Endothelial cell of umbilical vein (primary cell): ENCODE measurements around the gene TESMIN. TPM values are rescaled to one million over a fixed set of nuclear protein-coding genes. Genes with fewer than 3 reads are reported as not detected.

Experiments
- BruUV-seq: library from RNA; stranded (reverse); fragments of 400-500 nt; replicated peaks from 2 replicates; lab custom pipeline; 2021; lab: Mats Ljungman, UMichigan
- CTCF ChIA-PET: fragments of 300-600, 350-600 bp; sonication (Branson Sonifier 250); formaldehyde crosslinking; loops from one replicate; lab custom pipeline; 2021; ENCODE audit warnings: antibody characterized with exemption, inconsistent platforms; lab: Charles Lee
- POLR2A ChIA-PET: fragments of 300-600, 350-600 bp; sonication (Branson Sonifier 250); formaldehyde crosslinking; loops from one replicate; lab custom pipeline; 2021; ENCODE audit warnings: antibody characterized with exemption, inconsistent platforms; lab: Charles Lee
- DNase-seq: peaks from one replicate; pipeline ENCODE4 v3.0.0-alpha.2; 2011; ENCODE audit warnings: low read depth, low spot score
- FAIRE-seq: peaks from 2 replicates; lab custom pipeline; 2011; peaks lifted over from hg19 to GRCh38; lab: Jason Lieb, UNC
- H2AFZ ChIP-seq: 2 replicates; pipeline ENCODE4 v1.6.0; 2012; ENCODE audit warnings: low read depth, low read length, control low read depth, inconsistent platforms
- H3K27ac ChIP-seq: 2 replicates; pipeline ENCODE4 v1.5.1; 2011; ENCODE audit warnings: low read depth, mild to moderate bottlenecking, control low read depth, low read length, moderate library complexity; ENCODE audit not compliant: insufficient read depth
- H3K27me3 ChIP-seq, 2 experiments: 2 replicates each; pipeline versions ENCODE4 v1.6.0 to v1.6.1; 2011; ENCODE audit warnings: low read length in 2 of 2, mixed read lengths in 1 of 2; ENCODE audit not compliant: control insufficient read depth in 2 of 2, insufficient read depth in 2 of 2
- H3K36me3 ChIP-seq, 2 experiments: 2 replicates in 1 of 2; 3 replicates in 1 of 2; pipeline ENCODE4 v1.5.1; 2011; ENCODE audit warnings: low read length in 2 of 2, mild to moderate bottlenecking in 1 of 2, moderate library complexity in 1 of 2; ENCODE audit not compliant: control insufficient read depth in 2 of 2, insufficient read depth in 2 of 2; ENCODE audit errors: extremely low read depth in 1 of 2
- H3K4me1 ChIP-seq: 3 replicates; pipeline ENCODE4 v1.5.1; 2011; ENCODE audit warnings: mild to moderate bottlenecking, low read length; ENCODE audit not compliant: control insufficient read depth, insufficient read depth; ENCODE audit errors: extremely low read depth
- H3K4me2 ChIP-seq: 2 replicates; pipeline ENCODE4 v1.6.1; 2011; ENCODE audit warnings: low read length, control low read depth, mixed read lengths; ENCODE audit not compliant: insufficient read depth
- H3K4me3 ChIP-seq, 3 experiments: fragments of 200-600 bp in 1 of 3; sonication (generic), shearing (Covaris generic) in 1 of 3; replicated peaks in 1 of 3; 2 replicates each; pipeline ENCODE4 v1.5.1; 2011 to 2016; ENCODE audit warnings: control low read depth in 3 of 3, low read length in 3 of 3, mild to moderate bottlenecking in 2 of 3, inconsistent platforms in 1 of 3, low read depth in 1 of 3, moderate library complexity in 1 of 3; ENCODE audit not compliant: insufficient read depth in 1 of 3
- H3K79me2 ChIP-seq: 2 replicates; pipeline ENCODE4 v1.6.0; 2012; ENCODE audit warnings: low read length, inconsistent platforms; ENCODE audit not compliant: control insufficient read depth, insufficient read depth
- H3K9ac ChIP-seq: replicated peaks from 2 replicates; pipeline ENCODE3; 2011; ENCODE audit warnings: low read length, control low read depth; ENCODE audit not compliant: insufficient read depth; ENCODE audit errors: extremely low read depth
- H3K9me1 ChIP-seq: replicated peaks from 3 replicates; pipeline ENCODE4 v1.6.0; 2011; ENCODE audit warnings: mild to moderate bottlenecking, low read length; ENCODE audit not compliant: control insufficient read depth, insufficient read depth; ENCODE audit errors: extremely low read depth
- H3K9me3 ChIP-seq: replicated peaks from 2 replicates; pipeline ENCODE4 v1.5.1; 2012; ENCODE audit warnings: low read length, inconsistent platforms; ENCODE audit not compliant: control insufficient read depth, insufficient read depth
- H4K20me1 ChIP-seq: replicated peaks from 2 replicates; pipeline ENCODE3; 2011; ENCODE audit warnings: mild to moderate bottlenecking, low read length; ENCODE audit not compliant: control insufficient read depth, insufficient read depth; ENCODE audit errors: extremely low read depth
- EZH2 ChIP-seq: IDR thresholded peaks from 2 replicates; pipeline ENCODE4 v1.6.1; 2012; ENCODE audit warnings: borderline replicate concordance, low read depth, mild to moderate bottlenecking, moderate library complexity, low read length, inconsistent platforms; ENCODE audit not compliant: severe bottlenecking
- FOS ChIP-seq: IDR thresholded peaks from 2 replicates; pipeline ENCODE4 v1.6.1; 2011; ENCODE audit warnings: mild to moderate bottlenecking, low read length, moderate library complexity, borderline replicate concordance; ENCODE audit not compliant: insufficient read depth
- GATA2 ChIP-seq: IDR thresholded peaks from 2 replicates; pipeline ENCODE4 v1.7.0; 2011; ENCODE audit warnings: low read depth, mild to moderate bottlenecking, moderate library complexity, mixed read lengths, low read length; ENCODE audit not compliant: insufficient read length, insufficient read depth
- JUN ChIP-seq: IDR thresholded peaks from 2 replicates; pipeline ENCODE4 v1.6.1; 2011; ENCODE audit warnings: borderline replicate concordance, low read depth; ENCODE audit not compliant: insufficient read length, insufficient read depth
- MYC ChIP-seq: IDR thresholded peaks from one replicate; pipeline ENCODE4 v1.6.1; 2011; ENCODE audit warnings: mild to moderate bottlenecking, low read depth, low read length
- POLR2A ChIP-seq: IDR thresholded peaks from 2 replicates; pipeline ENCODE4 v1.6.1; 2012; ENCODE audit warnings: low read depth, mild to moderate bottlenecking, control low read depth, low read length
- POLR2AphosphoS5 ChIP-seq: IDR thresholded peaks from 2 replicates; pipeline ENCODE4 v1.6.1; 2012; ENCODE audit warnings: low read depth, mild to moderate bottlenecking, control low read depth, low read length, moderate library complexity; ENCODE audit not compliant: insufficient read depth
- dilution Hi-C: fragments of 300-500 bp; cut with MboI; formaldehyde crosslinking; loops from one replicate; pipeline ENCODE4 v1.15.0; 2019; ENCODE audit warnings: low sequenced_read_pairs; ENCODE audit not compliant: extremely low pct_ligation_motif_present
- intact Hi-C: fragments of 100-400 bp; cut with micrococcal nuclease; formaldehyde crosslinking; loops from one replicate; pipeline ENCODE4 v1.10.0; 2022
- polyA plus RNA-seq, 4 experiments: library from polyadenylated mRNA; depleted of rRNA in 3 of 4; stranded (reverse) in 3 of 4; unstranded in 1 of 4; fragments of >200 nt; gene quantifications; 2 replicates each; pipeline versions ENCODE4 v1.2.1 to v1.2.3, GENCODE V29; 2011 to 2012; ENCODE audit warnings: missing spikeins in 1 of 4
- total RNA-seq: library from RNA; stranded (reverse); gene quantifications from 2 replicates; pipeline ENCODE4 v1.2.3, GENCODE V29; 2021
- TF ChIP-seq, protein P1 (sequence below): IDR thresholded peaks from 2 replicates; pipeline ENCODE4 v1.6.1; 2011; ENCODE audit not compliant: insufficient read depth, insufficient read length
- TF ChIP-seq, protein P2 (sequence below), 2 donors: IDR thresholded peaks; 1 replicate in 1 of 2; 2 replicates in 1 of 2; pipeline ENCODE4 v1.5.1; 2011; ENCODE audit warnings: low read length in 2 of 2, mild to moderate bottlenecking in 2 of 2, moderate library complexity in 2 of 2, control low read depth in 1 of 2, inconsistent platforms in 1 of 2, low read depth in 1 of 2; ENCODE audit not compliant: insufficient read depth in 1 of 2; ENCODE audit errors: extremely low read depth in 1 of 2

The TESMIN gene
- total and polyA plus RNA-seq, 2 donors (not counting 3 experiments of a cell fraction or from before 2014, with no cell fraction given): 1.7 to 6.1 TPM

DNA sequence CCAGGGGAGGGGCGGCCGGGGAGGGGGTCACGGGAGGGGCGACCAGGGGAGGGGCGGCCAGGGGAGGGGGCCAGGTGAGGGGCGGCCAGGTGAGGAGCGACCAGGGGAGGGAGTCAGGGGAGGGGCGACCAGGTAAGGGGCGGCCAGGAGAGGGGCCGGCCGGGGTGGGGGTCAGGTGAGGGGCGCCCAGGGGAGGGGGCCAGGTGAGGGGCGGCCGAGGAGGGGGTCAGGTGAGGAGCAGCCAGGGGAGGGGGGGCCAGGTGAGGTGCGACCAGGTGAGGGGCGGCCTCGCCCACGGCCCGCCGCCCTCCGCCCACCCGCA lies 355 bp downstream of the TESMIN start:
- CTCF ChIA-PET: no interaction called here
- H3K36me3 ChIP-seq: no peaks in the 10 kb centered on the region
- dilution Hi-C loops (no loop called here), intact Hi-C loops (loop anchor here (1.0 kb wide), 1 partner anchor 74 kb away; no protein-coding TSS in a partner anchor)
- H3K4me1 ChIP-seq: peaks cover 21% of the 10 kb centered on the region
- H3K27ac ChIP-seq: no peak overlapping the region
- no peak overlapping the region for H3K4me2 ChIP-seq
- H3K9me3 ChIP-seq: no peaks in the 10 kb centered on the region
- DNase-seq: no peak
- H3K79me2 ChIP-seq: no peaks in the 10 kb centered on the region
- no TSS peak for BruUV-seq
- peak overlapping the region; percentile 66 for H2AFZ ChIP-seq
- POLR2A ChIA-PET: no interaction called here
- FAIRE-seq: no peak
- TF ChIP-seq, protein P1, sequence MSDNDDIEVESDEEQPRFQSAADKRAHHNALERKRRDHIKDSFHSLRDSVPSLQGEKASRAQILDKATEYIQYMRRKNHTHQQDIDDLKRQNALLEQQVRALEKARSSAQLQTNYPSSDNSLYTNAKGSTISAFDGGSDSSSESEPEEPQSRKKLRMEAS: no peak
- TF ChIP-seq MYC: no peak
- TF ChIP-seq, protein P2, sequence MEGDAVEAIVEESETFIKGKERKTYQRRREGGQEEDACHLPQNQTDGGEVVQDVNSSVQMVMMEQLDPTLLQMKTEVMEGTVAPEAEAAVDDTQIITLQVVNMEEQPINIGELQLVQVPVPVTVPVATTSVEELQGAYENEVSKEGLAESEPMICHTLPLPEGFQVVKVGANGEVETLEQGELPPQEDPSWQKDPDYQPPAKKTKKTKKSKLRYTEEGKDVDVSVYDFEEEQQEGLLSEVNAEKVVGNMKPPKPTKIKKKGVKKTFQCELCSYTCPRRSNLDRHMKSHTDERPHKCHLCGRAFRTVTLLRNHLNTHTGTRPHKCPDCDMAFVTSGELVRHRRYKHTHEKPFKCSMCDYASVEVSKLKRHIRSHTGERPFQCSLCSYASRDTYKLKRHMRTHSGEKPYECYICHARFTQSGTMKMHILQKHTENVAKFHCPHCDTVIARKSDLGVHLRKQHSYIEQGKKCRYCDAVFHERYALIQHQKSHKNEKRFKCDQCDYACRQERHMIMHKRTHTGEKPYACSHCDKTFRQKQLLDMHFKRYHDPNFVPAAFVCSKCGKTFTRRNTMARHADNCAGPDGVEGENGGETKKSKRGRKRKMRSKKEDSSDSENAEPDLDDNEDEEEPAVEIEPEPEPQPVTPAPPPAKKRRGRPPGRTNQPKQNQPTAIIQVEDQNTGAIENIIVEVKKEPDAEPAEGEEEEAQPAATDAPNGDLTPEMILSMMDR (IDR thresholded peaks at IDR 0.05; ENCODE audit: extremely low read depth in 1 of 2, insufficient read depth in 1 of 2, low read depth in 1 of 2, low read length in 2 of 2): no peak
- no peak for TF ChIP-seq FOS
- TF ChIP-seq POLR2A: no peak
- no peak for TF ChIP-seq EZH2
- TF ChIP-seq GATA2: no peak
- no peak for TF ChIP-seq JUN
- TF ChIP-seq POLR2AphosphoS5: no peak
- H4K20me1 ChIP-seq: no peaks in the 10 kb centered on the region
- no peaks in the 10 kb centered on the region for H3K9me1 ChIP-seq
- H3K9ac ChIP-seq: no peak overlapping the region
- no peaks in the 10 kb centered on the region for H3K27me3 ChIP-seq
- peak overlapping the region in 2 of 3 experiments; percentile 22 to 46 for H3K4me3 ChIP-seq
